Coronary artery (tissue), 2 donors: ENCODE data around the gene TMEM107.

ENCODE experiments used
- DNase-seq: peaks from one replicate; pipeline ENCODE4 v3.0.0-alpha.2; 2017; ENCODE audit warnings: low spot score
- H3K27ac ChIP-seq, 2 donors: fragments of 200-600 bp; sonication (generic); one replicate each; pipeline ENCODE4 v1.5.1; 2016 to 2019
- H3K4me3 ChIP-seq: fragments of 200-600 bp; sonication (generic); 2 replicates; pipeline ENCODE4 v1.5.1; 2016; ENCODE audit warnings: mild to moderate bottlenecking, moderate library complexity
- TF ChIP-seq, protein P1 (sequence below): fragments of 200-600 bp; sonication (generic); IDR thresholded peaks from one replicate; pipeline ENCODE4 v1.5.1; 2019; ENCODE audit warnings: antibody characterized with exemption

Gene TMEM107

DNA sequence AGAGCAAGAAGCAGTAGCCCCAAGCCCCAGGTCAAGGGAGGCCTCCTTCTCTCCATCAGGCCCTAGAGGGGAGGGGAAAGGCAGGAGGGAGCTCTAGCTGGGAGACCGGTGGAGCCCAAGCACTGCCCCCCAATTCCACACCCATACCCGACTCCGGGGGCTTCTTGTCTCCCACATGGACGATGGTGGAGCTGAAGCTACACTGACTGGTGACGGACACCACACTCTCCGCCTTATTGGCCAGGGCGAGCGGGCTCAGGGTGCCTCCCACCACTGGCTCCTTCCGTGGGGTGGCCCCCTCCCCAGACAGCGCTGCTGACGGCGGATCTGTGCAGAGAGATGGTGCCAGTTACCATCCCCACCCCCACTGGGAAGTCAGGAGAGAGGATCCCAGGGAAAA is 30.4 kb downstream of the TMEM107 start:
- DNase-seq = no peak
- Histone ChIP-seq H3K4me3 (no peak overlapping the region), H3K27ac (peak overlapping the region; percentile 57 to 96)
- TF ChIP-seq, protein P1, sequence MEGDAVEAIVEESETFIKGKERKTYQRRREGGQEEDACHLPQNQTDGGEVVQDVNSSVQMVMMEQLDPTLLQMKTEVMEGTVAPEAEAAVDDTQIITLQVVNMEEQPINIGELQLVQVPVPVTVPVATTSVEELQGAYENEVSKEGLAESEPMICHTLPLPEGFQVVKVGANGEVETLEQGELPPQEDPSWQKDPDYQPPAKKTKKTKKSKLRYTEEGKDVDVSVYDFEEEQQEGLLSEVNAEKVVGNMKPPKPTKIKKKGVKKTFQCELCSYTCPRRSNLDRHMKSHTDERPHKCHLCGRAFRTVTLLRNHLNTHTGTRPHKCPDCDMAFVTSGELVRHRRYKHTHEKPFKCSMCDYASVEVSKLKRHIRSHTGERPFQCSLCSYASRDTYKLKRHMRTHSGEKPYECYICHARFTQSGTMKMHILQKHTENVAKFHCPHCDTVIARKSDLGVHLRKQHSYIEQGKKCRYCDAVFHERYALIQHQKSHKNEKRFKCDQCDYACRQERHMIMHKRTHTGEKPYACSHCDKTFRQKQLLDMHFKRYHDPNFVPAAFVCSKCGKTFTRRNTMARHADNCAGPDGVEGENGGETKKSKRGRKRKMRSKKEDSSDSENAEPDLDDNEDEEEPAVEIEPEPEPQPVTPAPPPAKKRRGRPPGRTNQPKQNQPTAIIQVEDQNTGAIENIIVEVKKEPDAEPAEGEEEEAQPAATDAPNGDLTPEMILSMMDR = no peak

DNA sequence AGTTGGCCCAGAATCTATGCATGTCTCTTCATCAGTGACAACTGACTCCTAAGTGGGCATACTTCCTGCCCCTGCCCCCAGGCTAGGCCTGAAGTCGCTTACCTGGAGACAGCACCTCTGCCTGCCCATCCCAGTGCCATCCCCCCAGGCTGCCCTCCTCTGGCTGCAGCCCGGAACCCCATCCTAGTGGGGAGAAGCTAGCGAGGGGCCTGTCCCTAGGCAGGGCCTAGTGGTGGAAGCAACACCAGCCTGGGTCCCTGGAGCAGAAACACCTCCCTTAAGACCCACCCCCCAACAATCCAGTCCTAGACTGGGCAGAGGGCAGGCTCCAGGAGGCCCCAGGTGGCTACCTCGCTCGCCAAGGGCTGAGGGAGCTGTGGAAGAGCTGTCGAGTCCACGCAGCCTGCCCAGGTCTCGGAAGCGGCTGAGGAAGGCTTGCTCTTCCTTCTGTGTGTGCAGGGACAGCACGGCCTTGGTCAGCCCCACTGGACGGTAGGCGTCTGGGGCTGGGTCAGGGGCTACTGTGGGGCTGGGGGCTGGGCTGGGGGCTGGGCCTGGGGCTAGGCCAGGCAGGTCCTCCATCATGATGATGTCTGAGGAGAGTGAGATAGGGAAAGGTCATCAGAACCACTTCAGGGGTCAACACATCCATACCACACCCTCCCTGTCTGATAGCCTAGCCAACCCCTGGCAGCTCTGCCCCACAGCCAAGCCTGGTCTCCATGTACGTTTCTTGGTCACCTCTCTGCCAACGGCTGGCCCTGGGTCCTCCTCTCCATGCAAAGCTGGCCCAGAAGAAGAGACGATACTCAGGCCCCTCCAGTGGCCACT is 31.6 kb downstream of the TMEM107 start:
- peak overlapping the region in 1 of 2 donors; percentile 96 for H3K27ac ChIP-seq
- TF ChIP-seq, protein P1 = no peak

DNA sequence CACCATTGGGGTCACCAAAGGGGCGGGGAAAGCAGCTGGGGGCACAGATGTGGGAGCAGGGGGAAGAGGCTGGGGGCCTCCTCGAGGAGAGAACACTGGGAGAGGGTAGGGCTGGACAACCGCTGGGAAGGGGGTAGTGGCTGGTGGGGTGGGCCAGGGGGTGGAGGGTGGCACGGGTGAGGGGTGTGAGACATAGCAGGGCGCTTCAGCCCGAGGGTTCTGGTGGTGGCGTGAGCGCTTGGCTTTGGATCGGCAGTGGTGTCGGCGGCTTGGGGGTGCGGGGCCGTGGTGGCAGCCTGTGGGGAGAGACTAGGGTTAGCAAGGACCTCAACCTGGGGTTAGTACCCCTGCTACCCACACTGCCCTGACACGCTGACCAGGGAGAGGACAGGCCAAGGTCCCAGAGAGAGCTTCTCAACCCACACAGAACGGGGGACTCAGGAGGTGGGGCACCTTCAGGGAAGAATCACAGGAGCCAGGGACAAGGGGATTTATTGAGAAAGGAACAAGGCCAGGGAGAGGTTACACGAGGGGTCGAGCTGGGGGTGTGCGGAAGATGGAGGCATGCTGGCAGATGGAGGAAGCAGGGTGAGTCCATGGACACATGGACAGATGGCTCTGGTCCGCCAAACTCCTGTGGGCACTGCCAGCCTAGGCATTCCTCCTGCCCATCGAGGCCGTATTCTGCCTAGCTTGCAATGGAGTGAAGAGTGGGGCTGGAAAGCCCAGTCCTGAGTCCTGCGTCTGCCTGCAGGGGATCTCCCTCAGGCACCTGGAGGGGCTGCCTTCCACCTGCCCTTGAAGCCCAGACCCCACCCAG is 32.4 kb downstream of the TMEM107 start:
- H3K27ac ChIP-seq = peak overlapping the region; percentile 41 to 96
- TF ChIP-seq, protein P1 = no peak
- no peak for DNase-seq
- no peak overlapping the region for H3K4me3 ChIP-seq

More for the DNA sequence above, 31.6 kb downstream of the TMEM107 start:
- H3K4me3 ChIP-seq = no peak overlapping the region
- DNase-seq = no peak

DNA sequence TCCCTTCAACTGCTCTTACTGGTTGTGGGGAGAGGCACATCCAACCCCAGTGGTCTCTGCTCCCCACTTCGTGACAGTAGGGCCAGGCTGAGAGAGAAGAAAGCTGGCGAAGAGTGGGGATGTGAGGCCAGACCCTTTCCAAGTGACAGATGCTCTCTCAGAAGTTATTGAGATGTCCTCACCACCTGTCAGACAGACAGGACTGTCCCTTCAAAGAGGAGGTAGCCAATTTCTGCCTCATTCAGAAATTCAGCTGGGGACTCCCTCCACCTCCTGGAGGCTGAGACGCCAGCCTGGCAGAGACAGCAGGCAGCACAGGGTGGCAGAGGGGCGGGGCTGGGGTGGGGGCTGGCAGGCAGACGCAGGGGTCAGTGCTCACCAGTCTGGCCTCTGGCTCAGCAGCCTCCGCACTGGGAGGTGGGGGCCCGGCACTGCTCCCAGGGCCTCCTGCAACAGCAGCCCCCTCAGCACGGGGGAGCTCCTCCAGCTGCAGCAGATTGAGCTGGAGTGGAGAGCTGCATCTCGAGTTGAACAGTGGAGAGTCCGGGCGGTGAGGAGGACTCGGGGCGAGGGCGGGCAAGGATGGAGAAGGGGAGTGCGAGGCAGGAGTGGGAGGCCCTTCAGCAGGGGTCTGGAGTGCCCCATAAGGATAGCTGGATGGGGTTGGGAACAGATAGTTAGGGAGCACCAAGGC is 33.1 kb downstream of the TMEM107 start:
- peak overlapping the region; percentile 41 to 96 for H3K27ac ChIP-seq
- TF ChIP-seq, protein P1 = no peak
- DNase-seq = no peak
- no peak overlapping the region for H3K4me3 ChIP-seq

DNA sequence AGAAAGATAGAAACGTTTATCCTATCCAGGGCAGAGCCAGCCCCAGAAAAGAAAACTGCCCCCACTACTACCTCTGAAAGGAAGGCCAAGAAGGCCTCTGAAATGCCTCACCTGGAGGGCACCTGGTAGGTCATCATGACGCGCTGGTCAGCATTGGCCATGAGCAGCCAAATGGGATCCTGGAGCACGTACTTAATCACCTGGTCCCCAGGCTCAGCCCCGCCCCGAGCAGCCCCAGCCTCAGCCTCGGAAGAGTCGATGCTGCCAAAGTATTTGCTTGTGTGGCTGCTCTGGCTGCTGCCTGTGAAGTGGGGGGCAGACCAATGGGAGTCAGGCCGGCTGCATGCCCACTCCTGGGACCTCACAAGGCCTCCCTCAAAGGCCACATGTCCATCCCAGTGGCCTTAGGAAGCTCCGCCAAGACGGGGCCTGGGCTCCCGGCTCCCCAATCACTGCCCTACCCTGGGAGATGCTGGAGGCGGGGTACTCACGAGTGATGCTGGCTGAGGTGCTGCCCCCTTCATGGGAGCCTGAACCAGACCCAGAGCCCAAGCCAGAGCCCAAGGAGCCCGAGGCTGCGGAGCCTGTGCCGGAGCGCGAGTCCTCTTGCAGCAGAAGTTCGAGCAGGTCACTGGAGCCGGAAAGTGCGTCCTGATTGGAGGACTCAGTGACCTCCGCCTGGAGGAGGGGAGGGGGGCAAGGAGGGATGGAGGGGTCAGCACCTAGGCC is 33.9 kb downstream of the TMEM107 start:
- Histone ChIP-seq H3K27ac (peak overlapping the region; percentile 41 to 96), H3K4me3 (no peak overlapping the region)
- DNase-seq = peak; percentile 83
- TF ChIP-seq, protein P1 = no peak

DNA sequence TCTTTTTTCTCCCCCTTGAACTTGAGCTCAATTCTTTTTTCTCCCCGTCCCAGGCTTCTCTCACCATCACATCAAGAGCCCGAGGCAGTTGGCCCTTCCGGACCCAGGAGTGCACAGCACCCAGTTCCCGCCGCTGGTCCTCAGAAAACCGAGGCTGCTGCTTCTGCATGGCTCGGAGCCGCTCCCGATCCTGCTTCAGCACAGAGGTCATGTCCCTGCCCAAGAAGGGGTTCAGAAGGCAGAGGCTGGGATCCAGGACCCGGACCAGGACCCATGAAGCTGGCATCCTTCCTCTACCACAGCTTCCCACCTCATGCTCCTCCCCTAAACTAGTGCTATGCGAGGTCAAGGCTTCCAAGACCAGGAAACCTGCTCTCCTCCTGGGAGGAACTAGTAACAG is 34.4 kb downstream of the TMEM107 start:
- TF ChIP-seq, protein P1 = no peak
- peak overlapping the region; percentile 41 to 96 for H3K27ac ChIP-seq
- DNase-seq = no peak
- no peak overlapping the region for H3K4me3 ChIP-seq
